RCC 7860 (cell line): ENCODE results near the gene PF4V1.

ENCODE experiments used
- DNase-seq: peaks from one replicate; pipeline ENCODE4 v3.0.0-alpha.2; 2015; ENCODE audit warnings: low spot score
- FAIRE-seq: peaks from 2 replicates; lab custom pipeline; 2012; peaks lifted over from hg19 to GRCh38; lab: Jason Lieb, UNC

PF4V1 gene

DNA sequence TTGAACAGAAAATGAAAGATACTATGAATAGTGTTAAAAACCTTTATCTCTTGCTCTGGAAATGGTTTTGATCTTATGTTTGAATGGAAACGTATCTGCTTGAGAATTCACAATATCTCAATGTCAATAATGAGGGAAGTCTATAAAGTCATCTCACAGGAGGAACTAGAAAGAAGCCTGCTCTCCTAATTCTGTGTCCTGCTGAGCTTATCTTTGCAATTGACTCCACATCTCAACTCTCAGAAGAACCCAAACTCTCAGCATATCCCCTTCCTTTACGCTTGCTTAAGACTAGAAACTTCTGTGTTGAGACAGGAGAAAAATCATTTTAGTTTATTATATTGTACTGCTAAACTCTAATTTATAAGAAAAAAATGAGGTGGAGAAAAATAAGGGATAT, 8.3 kb upstream of the PF4V1 start:
- FAIRE-seq (no peak), DNase-seq (no peak)

DNA sequence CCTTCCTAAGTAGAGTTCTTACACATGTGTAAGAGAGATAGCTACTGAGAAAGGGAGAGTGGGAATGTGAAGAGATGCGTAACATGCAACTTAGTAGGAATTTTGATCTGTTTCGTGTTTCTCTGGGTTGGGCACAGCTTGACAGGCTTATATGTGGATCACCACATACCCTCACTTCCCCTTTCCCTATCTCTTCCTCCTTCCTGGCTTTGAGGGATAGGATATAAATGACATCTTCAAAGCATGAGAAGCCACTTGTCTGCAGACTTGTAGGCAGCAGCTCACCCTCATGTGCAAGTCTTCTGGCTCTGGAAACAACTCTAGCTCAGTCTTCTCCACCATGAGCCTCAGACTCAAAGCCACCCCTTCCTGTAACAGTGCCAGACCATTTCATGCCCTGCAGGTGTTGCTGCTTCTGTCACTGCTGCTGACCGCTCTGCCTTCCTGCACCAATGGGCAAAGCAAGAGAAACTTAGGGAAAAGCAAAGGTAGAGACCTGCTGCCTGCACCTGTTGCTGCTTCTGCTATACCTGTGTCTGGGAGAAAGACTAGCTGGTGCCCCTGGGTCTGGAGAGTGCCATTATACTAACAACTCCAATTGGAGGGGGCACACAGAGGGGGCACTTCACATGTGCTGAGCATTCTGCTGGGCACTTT, 5.4 kb upstream of the PF4V1 start:
- FAIRE-seq (no peak), DNase-seq (no peak)

DNA sequence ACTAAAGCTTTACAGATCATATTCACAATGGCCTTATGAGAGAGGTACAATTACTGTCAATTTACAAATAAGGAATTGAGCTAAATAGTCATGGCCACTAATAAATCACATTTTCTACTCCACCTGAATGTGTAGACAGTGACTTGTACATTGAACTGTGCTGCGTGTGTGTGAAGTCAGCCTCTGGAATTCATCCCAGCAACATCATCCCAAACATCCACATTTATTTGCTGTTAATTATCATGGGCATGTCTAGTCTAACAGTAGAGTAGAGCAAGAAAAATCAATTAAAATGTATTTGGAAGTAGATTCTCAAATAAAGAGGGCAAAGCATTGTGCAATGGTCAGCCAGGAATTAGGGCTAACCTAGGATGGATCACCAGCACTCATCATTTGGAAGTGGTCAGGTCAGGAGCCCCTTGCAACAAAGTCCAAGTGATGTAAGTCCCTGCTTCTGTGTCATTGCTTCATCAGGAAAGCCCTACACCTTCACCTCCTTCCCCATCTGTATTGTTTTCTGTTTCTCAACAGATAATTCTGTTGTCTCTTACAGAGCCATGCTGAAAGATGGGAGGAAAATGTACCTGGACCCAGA, 4.8 kb upstream of the PF4V1 start:
- DNase-seq (no peak), FAIRE-seq (no peak)

GRCh38 chr4:73850261-73850970, 2.7 kb upstream of the PF4V1 start:
- no peak for FAIRE-seq
- no peak for DNase-seq

DNA sequence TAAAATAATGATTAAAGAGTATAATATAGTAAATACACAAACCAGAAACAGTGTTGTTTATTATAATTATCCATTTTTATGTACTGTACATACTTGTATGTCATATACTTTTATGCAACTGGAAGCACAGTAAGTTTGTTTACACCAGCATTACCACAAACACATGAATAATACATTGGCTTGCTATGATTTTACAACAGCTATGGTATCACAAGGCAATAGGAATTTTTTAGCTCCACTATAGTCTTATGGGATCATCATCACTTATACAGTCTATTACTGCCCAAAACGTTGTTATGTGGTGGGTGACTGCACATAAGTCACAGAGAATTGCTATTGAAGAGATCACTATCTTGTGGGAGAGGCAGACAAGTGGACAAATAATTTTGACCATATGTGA, 1.8 kb upstream of the PF4V1 start:
- DNase-seq = no peak
- no peak for FAIRE-seq

- FAIRE-seq (no peak), DNase-seq (no peak)
Observed at GRCh38 chr4:73852771-73853170, 325 bp upstream of the PF4V1 start.

DNA sequence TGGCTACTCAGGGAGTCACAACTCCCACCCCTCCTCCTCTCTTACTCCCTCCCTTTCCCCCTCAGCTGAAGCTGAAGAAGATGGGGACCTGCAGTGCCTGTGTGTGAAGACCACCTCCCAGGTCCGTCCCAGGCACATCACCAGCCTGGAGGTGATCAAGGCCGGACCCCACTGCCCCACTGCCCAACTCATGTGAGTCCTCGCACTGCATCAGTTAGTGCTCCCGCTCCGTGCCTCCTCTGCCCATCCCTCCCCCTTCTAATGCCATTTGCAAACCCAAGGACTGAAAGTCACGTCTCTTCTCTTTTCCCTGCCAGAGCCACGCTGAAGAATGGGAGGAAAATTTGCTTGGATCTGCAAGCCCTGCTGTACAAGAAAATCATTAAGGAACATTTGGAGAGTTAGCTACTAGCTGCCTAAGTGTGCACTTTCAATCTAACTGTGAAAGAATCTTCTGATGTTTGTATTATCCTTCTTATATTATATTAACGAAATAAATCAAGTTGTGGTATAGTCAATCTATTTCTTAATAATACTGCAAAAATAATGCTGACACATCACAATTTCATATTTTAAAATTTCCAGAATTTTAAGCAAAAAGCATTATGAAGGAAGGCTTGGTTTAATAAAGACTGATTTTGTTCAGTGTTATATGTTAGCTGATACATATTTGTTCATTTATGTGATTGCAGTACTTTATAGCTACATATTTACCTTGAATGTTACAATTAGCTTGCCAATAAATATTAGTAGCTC, 800 bp downstream of the PF4V1 start:
- DNase-seq = no peak
- no peak for FAIRE-seq

- FAIRE-seq (no peak), DNase-seq (no peak)
Observed at GRCh38 chr4:73855406-73855805, 2.3 kb downstream of the PF4V1 start.

DNA sequence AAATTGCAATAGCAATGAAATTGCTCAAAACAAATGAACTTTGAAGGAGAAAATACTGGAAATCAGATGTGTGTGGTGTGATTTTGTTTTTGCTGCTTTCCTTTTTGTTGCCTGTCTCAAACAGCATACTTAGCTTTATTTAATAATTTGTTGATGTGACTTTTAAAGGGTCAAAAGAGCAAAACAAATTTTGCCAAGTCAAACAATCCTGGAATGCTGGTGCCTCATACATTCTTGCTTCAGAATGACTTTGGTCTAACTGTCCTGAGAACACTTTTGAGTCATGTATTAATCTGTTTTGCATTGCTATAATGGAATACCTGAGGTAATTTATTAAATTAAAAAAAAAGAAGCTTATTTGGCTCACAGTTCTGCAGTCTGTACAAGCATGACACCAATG, 3.4 kb downstream of the PF4V1 start:
- FAIRE-seq (no peak), DNase-seq (peak; percentile 17)

GRCh38 chr4:73859614-73860088, 6.6 kb downstream of the PF4V1 start:
- DNase-seq (no peak), FAIRE-seq (no peak)

DNA sequence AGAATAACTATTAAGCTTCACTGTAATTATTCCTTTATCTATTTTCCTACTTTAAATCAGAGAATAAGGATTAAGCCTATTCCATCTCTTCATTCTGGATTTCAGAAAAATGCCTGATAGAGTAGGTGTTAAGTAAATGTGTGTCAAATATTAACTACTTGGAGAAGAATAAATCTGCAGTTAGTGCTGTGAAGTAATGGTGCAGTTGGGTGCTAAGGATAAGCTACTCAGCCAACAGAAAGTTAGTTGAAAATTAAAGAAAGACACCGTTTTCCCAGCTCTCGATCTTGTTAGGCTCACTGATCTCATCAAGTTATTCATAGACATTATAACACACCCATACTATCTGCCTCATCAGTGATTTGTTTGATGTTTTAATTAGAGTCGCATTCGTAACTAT, 7.1 kb downstream of the PF4V1 start:
- peak; percentile 63 for FAIRE-seq
- DNase-seq = no peak

DNA sequence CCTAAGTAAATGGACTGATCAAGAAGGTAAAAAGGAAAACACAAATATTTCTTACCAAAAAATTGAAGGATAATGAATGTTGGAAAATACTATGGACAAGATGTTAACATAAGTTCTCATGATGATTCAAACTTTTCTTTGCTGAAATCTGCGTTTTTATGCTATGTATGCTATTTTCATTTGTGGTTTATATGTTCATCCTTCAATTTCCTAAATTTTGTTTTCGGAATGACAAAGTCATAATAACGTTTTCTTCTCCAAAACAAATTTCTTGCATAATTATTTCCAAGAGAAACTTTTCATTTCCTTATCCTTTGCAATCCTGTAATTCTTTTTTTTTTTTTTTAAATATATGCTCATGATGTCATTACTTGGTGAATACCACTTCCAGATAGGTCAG, 7.8 kb downstream of the PF4V1 start:
- FAIRE-seq = no peak
- DNase-seq = no peak

DNA sequence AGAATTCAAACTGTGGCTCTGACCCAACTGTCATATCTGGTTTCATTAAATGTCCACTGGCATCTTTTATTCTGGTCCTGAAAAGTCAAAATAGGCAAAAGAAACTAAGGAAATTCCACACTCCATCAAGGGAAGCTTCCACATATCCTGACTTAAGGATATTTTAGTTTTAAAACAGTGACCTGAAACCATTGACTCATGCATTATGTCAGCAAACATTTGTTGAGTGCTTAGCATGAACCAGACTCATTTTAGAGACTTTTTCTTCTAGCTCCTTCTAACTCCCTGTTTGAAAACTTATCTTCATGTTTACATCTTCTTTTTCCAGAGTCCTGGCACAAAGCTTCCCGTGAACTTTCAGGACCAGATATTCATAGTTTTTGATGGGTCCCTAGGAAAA, 9.2 kb downstream of the PF4V1 start:
- DNase-seq (no peak), FAIRE-seq (no peak)

GRCh38 chr4:73864365-73864764, 11.3 kb downstream of the PF4V1 start:
- FAIRE-seq (no peak), DNase-seq (no peak)

DNA sequence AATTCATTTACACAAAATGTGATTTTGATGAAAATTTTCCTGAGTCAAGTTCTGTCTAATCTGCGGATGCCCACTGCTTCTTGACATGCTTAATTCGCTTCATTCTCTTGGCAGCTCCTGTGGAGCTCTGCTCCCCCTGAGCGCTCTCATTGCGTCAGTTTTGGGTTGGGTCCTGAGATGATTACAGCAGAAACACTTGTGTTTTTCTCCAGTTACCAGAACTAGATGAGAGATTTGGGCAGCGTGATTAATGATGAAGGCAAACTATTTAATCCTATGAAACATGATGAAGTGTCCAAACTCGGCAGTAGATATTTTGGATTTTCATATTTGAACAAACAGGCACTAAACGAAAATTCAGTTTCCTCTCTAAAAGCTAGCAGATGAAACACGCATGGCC, 11.9 kb downstream of the PF4V1 start:
- DNase-seq = no peak
- no peak for FAIRE-seq

DNA sequence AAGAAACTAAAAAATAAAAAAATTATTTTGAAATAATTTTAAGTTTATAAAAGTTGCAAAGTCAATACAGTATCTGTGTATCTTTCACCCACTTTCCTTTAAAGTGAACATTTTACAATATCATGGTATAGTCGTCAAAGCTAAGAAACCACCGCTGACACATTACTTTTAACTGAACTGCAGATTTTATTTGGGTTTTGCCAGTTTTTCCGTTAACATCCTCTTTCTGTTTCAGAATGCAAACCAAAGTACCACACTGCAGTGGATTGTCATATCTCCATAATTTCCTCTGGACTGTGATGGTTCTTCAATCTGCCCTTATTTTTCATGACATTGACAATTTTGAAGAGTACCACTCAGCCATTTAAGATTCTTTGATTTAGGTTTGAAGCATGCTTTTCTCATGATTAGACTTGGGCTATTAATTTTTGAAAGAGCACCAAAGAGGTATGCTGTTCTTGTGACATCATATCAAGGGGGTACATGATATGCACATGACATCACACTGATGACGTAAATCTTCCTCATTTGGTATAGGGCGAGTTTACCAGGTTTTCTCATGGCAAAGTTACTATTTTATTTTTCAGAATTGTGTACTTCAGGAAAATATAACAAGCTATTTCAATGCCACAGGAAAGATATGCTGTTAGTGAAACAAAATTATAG, 12.5 kb downstream of the PF4V1 start:
- DNase-seq = no peak
- FAIRE-seq = no peak

- no peak for DNase-seq
- FAIRE-seq = no peak
Observed at GRCh38 chr4:73866246-73866645, 13.2 kb downstream of the PF4V1 start.

- peak; percentile 13 for DNase-seq
- no peak for FAIRE-seq
Observed at GRCh38 chr4:73867783-73868182, 14.7 kb downstream of the PF4V1 start.

DNA sequence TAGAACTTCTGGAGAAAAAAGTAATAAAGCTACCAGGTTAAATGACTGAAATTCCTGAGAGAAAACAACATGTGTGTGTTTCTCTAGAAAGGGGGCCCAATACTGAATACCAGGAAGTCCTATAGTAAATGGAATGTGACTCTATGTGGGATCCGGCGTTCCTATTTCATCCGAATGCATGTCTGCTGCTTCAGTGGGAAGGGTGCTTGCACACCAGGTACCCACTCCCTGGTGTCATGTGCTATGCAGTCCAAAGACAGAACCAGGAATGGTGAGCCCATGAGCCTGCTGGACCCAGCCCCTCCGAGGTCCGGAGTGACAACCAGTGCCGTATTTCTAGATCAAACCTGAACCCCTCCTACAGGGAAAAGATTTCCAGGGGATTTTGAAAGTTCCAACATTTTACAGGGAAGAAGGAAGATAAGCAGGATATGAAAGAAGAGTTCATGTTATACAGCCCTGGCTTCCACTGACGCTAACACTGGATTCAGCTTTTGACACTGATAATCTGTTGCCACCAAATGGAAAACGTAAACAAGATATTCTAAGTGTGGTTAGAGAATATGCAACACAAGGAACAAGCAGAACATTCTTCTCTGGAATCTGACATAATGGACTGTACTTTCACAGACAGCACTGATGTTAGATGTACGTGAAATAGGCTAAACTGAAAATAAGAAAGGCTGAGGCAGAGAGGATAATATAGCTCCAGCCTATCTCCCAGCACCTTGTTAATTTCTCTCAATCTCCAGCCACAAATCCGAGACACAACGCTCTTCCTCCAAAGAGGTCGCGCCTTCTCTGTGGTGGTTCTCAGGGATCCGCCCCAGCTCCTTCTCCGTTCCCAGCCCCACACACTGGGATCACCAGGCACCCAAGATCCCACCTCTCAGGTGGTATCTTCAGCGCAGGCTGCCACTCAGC, 15.4 kb downstream of the PF4V1 start:
- no peak for DNase-seq
- FAIRE-seq = no peak
